GM18505 (cell line): ENCODE measurements around the gene EPG5.

ENCODE experiments used
- ATAC-seq: cut with Tn5 transposase; IDR thresholded peaks from one replicate; pipeline ENCODE4 v1.9.1; 2021; ENCODE audit not compliant: unreplicated experiment
- POLR2A ChIP-seq: IDR thresholded peaks from 4 replicates; pipeline ENCODE4 v1.6.1; 2011; ENCODE audit warnings: borderline replicate concordance; ENCODE audit not compliant: insufficient read depth, insufficient read length; ENCODE audit errors: extremely low read depth

EPG5 gene

DNA sequence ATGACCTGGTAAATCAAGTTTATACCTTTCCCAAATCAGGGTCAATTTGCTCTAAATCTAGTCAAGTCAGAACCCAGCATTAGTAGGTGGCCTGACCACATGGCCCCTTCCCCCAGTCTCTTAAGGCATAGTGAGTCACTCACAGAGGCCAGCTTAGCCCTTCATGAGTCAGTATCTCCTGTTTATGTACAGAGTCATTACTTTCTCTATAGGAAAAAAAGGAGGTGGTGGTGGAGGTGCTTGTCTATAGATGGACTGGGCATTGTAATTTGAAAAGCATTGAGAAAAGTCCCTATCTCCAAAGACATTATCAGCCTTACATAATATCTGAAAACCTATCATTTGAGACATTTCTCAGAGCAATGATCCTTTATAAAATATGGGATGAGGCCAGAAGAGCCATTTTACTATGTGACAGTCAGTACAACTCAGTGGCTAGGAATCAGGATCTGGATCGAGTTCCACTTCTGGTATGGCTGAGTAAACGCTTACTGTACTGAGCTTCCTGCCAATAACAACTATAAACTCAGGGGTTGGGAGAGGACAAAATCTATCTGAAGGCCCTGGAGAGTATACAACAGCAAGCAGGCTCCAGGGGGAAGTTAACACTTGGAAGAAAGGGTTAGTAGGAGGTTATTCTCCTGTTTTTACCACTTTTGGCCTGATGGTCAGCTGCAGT, 164.2 kb downstream of the EPG5 start:
- ATAC-seq: no peak
- TF ChIP-seq POLR2A: no peak

- TF ChIP-seq POLR2A: no peak
- ATAC-seq: no peak
Measured at GRCh38 chr18:45801416-45802004, 165.6 kb downstream of the EPG5 start.
